ENCODE data around the gene GRIK2.

GRIK2 gene

GRCh38 chr6:101400326-101401135, 7.0 kb downstream of the GRIK2 start:
- no peak for DNase-seq (ENCODE audit: low read depth in 2 of 2, low spot score in 1 of 2)

DNA sequence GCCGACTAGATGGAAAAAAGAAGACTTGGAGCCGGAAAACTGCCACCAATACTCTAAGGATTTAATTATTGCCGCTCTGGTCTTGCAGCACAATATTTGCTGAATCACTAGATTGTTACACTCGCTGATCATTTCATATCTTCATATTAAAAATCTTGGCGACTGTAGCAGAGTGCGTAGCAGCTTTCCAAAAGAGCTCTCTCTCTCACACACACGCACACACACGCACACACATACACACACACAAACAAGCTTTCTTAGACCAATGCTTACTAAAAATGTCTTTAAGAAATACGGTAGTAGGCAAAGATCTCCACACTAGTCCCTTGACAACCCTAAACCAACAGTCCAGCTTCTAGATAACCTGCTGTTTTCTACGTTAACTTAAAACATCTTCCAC, 7.7 kb downstream of the GRIK2 start:
- no peak for DNase-seq (ENCODE audit: low read depth in 2 of 2, low spot score in 1 of 2)

DNA sequence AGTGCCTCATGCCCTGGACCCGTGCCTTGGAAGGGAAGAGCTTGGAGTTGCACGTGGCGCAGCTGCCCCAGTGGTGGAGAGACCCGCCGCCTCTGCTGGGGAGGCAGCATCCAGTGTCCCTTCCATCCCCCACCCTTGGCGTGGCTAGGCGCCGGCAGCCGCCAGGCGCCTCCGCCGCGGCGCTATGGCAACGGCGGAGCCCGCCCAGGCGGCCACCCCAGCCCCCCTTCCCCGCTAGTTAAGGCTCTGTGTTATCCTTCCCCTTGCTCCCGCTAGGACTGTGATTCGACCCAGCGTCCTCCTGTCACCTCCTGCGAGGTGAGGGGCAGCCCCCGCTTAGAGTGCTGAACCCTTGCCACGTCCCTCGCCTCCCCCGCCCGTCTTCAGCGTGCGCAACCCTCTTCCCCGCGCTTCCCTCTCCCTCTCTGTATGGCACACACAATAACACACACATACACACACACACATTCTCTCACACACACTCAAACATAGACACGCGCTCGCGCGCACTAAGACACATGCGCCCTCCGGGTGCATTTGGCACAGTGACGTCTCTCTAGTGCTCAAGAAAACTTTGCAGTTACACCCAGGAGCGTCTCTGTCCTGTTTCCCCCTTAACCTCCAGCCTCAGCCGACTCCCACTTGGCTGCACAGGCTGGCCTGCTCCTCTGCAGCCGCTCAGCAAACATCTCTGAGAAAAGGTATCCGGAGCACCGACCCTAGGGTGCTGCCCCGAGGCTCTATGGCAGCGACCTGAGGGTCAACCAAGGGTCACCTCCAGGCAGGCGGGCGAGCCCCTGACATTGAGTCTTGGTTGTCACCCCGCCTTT, 8.5 kb downstream of the GRIK2 start:
- DNase-seq (ENCODE audit: low read depth in 2 of 2, low spot score in 1 of 2) = no peak

DNA sequence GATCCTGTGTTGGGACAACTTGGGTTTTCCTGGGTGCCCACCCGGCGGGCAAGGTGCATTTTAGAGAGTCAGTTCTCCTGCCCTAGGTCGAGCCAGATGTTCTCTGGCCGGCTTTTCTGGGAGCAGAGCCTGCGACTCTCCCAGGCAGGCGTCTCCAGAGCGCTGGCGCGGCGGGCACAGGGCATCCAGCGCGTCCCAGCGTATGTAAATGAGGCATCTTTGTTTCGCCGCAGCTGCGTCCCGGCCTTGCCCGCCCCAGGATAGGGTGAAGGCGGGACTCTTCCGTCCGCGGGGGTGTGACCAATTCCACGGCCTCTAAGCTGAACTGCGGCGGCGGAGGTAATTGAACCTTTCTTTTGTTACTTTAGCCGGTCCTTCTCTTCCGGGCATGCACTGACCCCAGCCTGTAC, 9.1 kb downstream of the GRIK2 start:
- DNase-seq (ENCODE audit: low read depth in 2 of 2, low spot score in 1 of 2) = no peak

GRCh38 chr6:101403216-101403945, 9.9 kb downstream of the GRIK2 start:
- DNase-seq (ENCODE audit: low read depth in 2 of 2, low spot score in 1 of 2) = no peak

GRCh38 chr6:101404775-101405174, 11.3 kb downstream of the GRIK2 start:
- no peak for DNase-seq (ENCODE audit: low read depth in 2 of 2, low spot score in 1 of 2)

GRCh38 chr6:101413773-101414172, 20.3 kb downstream of the GRIK2 start:
- no peak for DNase-seq (ENCODE audit: low read depth in 2 of 2, low spot score in 1 of 2)

DNA sequence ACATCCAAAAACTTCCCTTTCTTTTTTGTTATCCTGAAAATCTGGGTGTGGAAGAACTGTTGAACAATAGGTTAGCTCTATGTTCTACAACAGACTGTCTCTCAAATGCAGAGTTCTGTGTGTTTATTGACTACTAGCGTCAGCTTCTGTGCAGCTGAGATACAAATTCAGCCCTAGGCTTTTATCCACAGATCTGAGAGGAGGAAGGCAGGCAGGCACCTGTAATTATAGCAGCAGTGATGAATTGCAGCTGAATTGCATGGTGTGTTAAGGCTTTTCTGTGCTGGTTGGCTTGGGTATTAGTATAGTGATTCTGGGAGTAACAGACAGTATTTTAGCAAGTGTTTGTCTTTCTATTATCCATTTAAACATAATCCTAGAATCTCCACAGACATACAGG, 24.4 kb downstream of the GRIK2 start:
- no peak for DNase-seq (ENCODE audit: low read depth in 2 of 2, low spot score in 1 of 2)

DNA sequence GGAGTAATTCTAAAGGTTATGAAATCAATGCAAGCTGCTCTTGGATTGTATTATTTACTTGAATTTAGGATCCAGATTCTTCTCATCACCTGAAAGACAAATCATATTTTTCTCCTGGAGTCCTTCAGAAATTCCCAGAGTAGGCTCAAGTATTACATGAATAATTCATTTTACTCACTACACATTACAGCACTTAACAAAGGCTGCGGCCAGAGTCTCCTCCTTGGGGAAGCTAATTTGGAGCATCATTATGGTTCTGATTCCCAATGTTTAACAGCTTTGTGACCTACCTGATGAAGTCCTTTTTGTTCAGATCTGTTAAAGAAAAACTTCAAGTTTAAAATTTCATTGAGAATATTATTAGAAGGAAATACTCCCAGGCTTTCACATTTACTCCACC, 28.7 kb downstream of the GRIK2 start:
- no peak for DNase-seq (ENCODE audit: low read depth in 2 of 2, low spot score in 1 of 2)

DNA sequence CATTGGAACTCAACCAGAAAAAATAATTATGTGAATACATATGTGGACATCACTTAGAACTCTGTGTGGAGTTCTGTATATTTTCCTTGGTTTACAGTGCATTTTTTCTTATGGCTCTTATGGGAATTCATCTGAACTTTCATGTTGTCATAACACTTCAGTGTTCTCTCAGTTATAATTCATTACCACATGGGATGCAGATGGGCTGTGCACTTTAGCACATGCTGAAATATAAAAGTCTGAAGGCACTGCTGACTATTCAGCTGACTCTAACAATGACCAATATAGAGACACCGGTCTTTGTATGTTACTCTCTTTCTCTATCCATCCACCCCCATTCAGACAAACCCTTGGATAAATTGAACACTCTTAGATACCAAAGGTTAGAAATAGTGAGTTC, 29.3 kb downstream of the GRIK2 start:
- no peak for DNase-seq (ENCODE audit: low read depth in 2 of 2, low spot score in 1 of 2)

GRCh38 chr6:101429270-101429669, 35.8 kb downstream of the GRIK2 start:
- no peak for DNase-seq (ENCODE audit: low read depth in 2 of 2, low spot score in 1 of 2)

DNA sequence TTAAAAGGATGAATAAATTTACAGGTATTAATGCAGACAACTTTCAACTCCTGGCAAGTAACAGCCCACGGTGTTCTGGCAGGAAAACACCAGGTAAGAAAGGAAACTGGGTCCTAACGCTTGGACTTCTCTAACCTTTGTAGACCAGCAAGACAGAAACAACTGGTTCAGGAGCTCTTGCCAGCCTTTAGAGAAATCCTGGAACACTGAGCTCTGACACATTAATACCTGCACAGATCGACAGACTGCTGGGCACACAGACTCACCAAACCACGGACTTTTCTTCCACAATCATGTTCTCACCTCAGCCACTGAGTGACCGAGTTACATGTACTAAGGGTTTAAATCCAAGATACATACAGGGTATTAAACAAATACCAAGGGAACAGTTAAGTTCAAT, 36.3 kb downstream of the GRIK2 start:
- DNase-seq (ENCODE audit: low read depth in 2 of 2, low spot score in 1 of 2) = no peak

GRCh38 chr6:101433141-101433540, 39.6 kb downstream of the GRIK2 start:
- no peak for DNase-seq (ENCODE audit: low read depth in 2 of 2, low spot score in 1 of 2)

- no peak for DNase-seq (ENCODE audit: low read depth in 2 of 2, low spot score in 1 of 2)
Observed at GRCh38 chr6:101434601-101435000, 41.1 kb downstream of the GRIK2 start.

DNA sequence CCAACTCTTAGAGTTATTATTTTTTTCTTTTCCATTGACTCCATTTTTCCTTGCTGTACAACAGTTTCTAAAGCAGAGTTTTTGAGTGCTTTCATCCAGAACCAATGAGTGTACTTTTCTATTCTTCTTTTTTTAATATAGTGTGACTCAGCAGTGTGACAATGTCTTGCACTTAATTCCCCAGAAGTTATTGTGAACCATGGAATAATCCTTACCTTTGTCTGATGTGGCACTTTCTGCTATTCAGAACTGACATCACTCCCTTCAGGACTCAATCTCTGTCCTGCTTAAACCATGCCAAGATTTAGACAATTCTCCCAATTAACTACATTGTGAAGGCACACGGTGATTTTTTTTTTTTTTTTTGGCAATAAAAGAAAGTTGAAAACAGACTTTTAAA, 41.5 kb downstream of the GRIK2 start:
- no peak for DNase-seq (ENCODE audit: low read depth in 2 of 2, low spot score in 1 of 2)

- DNase-seq (ENCODE audit: low read depth in 2 of 2, low spot score in 1 of 2) = no peak
Observed at GRCh38 chr6:101439790-101440189, 46.3 kb downstream of the GRIK2 start.

GRCh38 chr6:101443315-101443714, 49.8 kb downstream of the GRIK2 start:
- no peak for DNase-seq (ENCODE audit: low read depth in 2 of 2, low spot score in 1 of 2)

- DNase-seq (ENCODE audit: low read depth in 2 of 2, low spot score in 1 of 2) = no peak
Observed at GRCh38 chr6:101444717-101445116, 51.2 kb downstream of the GRIK2 start.

DNA sequence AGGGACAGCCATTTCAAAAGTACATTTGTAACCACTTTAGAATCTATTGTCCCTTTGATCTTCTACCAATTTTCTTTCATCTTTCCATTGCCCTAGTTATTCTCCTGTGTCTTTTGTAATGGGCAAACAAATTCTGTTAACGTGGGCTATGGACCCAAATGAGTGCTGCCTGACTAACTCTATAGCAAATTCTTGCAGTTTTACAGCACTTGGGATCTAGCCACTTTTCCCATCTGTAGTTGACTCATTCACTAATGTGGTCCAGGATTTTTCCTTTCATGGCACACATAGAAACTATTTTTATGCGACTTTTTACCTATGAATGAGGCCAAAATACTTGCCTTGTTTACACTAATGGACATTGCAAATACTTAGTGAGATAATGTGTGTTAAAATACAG, 52.0 kb downstream of the GRIK2 start:
- DNase-seq (ENCODE audit: low read depth in 2 of 2, low spot score in 1 of 2) = no peak

DNA sequence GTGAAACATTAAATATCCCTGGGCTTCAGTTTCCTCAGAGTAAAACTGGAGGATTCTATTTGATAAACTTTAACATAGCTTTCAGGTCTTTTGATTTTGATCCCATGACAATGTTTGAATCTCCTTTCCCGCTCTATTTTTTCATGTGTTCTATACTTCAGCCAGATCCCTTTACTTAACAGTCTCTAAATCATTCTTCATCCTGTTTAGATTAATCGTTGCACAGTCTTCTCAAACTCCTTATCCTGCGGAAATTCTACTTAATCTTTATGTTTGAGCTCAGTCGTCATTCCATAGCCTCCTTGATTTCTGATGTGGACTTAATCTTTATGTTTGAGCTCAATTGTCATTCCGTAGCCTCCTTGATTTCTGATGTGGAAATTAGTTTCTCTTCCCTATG, 57.4 kb downstream of the GRIK2 start:
- no peak for DNase-seq (ENCODE audit: low read depth in 2 of 2, low spot score in 1 of 2)

- no peak for DNase-seq (ENCODE audit: low read depth in 2 of 2, low spot score in 1 of 2)
Observed at GRCh38 chr6:101451981-101452380, 58.5 kb downstream of the GRIK2 start.

- DNase-seq (ENCODE audit: low read depth in 2 of 2, low spot score in 1 of 2) = no peak
Observed at GRCh38 chr6:101453221-101453620, 59.7 kb downstream of the GRIK2 start.

Measured in stimulated activated CD8-positive, alpha-beta memory T cell treated with anti-CD3 and anti-CD28 coated beads, Interleukin-4, amount 100 ng/mL, for 1 hour (primary cell).